ENCODE results near the gene INTS2. TPM values are rescaled to one million over a fixed set of nuclear protein-coding genes. Genes with fewer than 3 reads are reported as not detected.

INTS2 gene
- 16.3 and 19.4 TPM in 2 replicates for total RNA-seq

GRCh38 chr17:61927208-61928100, at the start of gene INTS2:
TSS of gene INTS2 (minus strand) at chr17:61927982. CDS start at chr17:61926644, 1,338 bp downstream.

GRCh38 chr17:61862975-61863800, 64.6 kb downstream of the INTS2 start, which contains the start of gene BRIP1:
TSS of gene BRIP1 (minus strand) at chr17:61863528. CDS start at chr17:61861539, 1,989 bp downstream.

Other genes with a start within 250 kb of the INTS2 start
- 2.4 and 8.6 TPM in 2 replicates for gene BRIP1, start 64.5 kb downstream of the INTS2 start, total RNA-seq
- gene MED13, start 137.3 kb upstream of the INTS2 start, total RNA-seq, result 38.3 and 50.1 TPM in 2 replicates